GM06990 (cell line): Measurements from ENCODE around the gene FBLN7.

ENCODE experiments used
- DNase-seq: peaks from one replicate; pipeline ENCODE4 v3.0.0-alpha.2; 2011; ENCODE audit not compliant: insufficient read length; ENCODE audit errors: extremely low read depth
- H3K27me3 ChIP-seq: replicated peaks from 2 replicates; pipeline ENCODE4 v1.6.0; 2011; ENCODE audit warnings: low read length; ENCODE audit not compliant: control insufficient read depth, insufficient read depth
- H3K36me3 ChIP-seq: 2 replicates; pipeline ENCODE4 v1.5.1; 2011; ENCODE audit warnings: low read length; ENCODE audit not compliant: control insufficient read depth, insufficient read depth
- H3K4me3 ChIP-seq: replicated peaks from 2 replicates; pipeline ENCODE4 v1.5.1; 2011; ENCODE audit warnings: low read depth, mild to moderate bottlenecking, control low read depth, low read length
- TF ChIP-seq, protein P1 (sequence below): IDR thresholded peaks from 2 replicates; pipeline ENCODE4 v1.5.1; 2011; ENCODE audit warnings: low read length, control low read depth, mild to moderate bottlenecking, inconsistent platforms; ENCODE audit not compliant: insufficient read depth, poor library complexity, severe bottlenecking

The FBLN7 gene

DNA sequence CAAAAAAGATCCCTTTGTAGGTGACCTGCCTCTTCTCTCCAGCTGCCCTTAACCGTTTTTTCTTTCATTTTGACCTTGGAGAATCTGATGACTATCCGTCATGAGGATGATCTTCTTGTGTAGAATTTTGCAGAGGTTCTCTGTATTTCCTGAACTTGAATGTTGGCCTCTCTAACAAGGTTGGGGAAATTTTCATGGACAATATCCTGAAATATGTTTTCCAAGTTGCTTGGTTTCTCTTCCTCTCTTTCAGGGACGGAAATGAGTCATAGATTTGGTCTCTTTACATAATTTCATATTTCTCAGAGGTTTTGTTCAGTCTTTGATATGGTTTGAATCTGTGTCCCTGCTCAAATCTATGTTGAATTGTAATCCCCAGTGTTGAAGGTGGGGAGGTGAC, 82.6 kb downstream of the FBLN7 start:
- Histone ChIP-seq H3K4me3 (no peak overlapping the region), H3K36me3 (peaks cover 7% of the 10 kb centered on the region), H3K27me3 (no peaks in the 10 kb centered on the region)
- DNase-seq = no peak
- TF ChIP-seq, protein P1, sequence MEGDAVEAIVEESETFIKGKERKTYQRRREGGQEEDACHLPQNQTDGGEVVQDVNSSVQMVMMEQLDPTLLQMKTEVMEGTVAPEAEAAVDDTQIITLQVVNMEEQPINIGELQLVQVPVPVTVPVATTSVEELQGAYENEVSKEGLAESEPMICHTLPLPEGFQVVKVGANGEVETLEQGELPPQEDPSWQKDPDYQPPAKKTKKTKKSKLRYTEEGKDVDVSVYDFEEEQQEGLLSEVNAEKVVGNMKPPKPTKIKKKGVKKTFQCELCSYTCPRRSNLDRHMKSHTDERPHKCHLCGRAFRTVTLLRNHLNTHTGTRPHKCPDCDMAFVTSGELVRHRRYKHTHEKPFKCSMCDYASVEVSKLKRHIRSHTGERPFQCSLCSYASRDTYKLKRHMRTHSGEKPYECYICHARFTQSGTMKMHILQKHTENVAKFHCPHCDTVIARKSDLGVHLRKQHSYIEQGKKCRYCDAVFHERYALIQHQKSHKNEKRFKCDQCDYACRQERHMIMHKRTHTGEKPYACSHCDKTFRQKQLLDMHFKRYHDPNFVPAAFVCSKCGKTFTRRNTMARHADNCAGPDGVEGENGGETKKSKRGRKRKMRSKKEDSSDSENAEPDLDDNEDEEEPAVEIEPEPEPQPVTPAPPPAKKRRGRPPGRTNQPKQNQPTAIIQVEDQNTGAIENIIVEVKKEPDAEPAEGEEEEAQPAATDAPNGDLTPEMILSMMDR = no peak

DNA sequence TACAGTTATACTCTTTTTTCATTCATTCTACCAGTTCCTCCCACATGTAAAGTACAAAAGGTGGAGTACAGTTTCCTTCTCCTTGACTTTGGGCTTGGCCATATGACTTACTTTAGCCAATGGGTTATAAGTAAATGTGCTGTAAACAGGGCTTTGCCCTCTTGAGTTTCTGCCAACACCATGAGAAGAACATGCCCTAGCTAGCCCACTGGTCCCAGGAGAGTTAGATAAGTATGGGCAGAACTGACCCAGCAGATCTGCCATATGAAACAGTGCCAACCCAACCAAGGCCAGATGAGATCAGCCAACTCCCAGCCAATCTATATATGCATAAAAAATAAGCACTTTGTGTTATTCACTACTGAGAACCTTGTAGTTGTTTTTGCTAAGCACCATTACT, 91.2 kb downstream of the FBLN7 start:
- no peak for DNase-seq
- H3K4me3 ChIP-seq = no peak overlapping the region
- H3K36me3 ChIP-seq = peaks cover 1% of the 10 kb centered on the region; the same call in 1 of the 2 replicates
- TF ChIP-seq, protein P1 = no peak
- H3K27me3 ChIP-seq = no peaks in the 10 kb centered on the region

DNA sequence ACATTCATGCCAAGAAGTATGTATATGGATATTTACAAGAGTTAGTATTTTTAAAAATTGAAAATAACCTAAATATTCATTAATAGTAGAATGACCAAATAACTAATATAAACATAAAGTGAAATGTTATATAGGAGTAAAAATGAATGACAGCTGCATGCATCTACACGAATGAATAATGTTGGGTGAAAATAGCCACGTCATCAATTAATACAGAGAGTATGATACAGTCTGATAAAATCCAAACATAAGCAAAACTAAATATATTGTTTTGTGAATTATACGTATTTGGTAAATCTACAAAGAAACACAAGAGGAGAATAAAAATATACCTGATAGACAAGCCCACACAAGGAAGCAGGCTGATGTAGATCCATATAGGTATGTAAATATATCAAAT, 92.2 kb downstream of the FBLN7 start:
- TF ChIP-seq, protein P1 = no peak
- no peak for DNase-seq
- Histone ChIP-seq H3K36me3 (peaks cover 1% of the 10 kb centered on the region), H3K27me3 (no peaks in the 10 kb centered on the region), H3K4me3 (no peak overlapping the region)
